ENCODE measurements around the gene DIP2C.

Gene DIP2C

DNA sequence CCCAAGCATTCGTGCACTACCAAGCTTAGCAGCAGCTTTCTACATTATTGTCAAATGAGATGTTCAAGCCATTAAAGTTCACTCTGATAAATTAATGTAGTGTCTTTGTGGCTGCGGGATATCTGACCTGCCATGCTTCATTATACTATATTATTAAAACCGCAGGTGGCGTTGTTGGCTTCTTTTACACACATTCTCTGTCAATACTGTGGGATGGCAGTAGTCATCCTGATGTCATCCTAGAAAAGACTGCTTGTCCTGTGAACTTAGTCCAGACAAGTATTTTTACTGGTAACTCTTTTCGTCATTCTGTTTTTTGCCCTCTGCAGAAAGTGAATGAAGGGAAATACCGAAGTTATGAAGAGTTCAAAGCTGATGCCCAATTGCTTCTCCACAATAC lies 450.4 kb downstream of the DIP2C start:
- no peak for DNase-seq (ENCODE audit: low read depth in 2 of 2)

- DNase-seq (ENCODE audit: low read depth in 2 of 2) = no peak
Observed at GRCh38 chr10:235915-236314, 453.6 kb downstream of the DIP2C start.

- DNase-seq (ENCODE audit: low read depth in 2 of 2) = no peak
Observed at GRCh38 chr10:234708-235406, 454.6 kb downstream of the DIP2C start.

GRCh38 chr10:232878-233277 lies 456.6 kb downstream of the DIP2C start:
- no peak for DNase-seq (ENCODE audit: low read depth in 2 of 2)

- no peak for DNase-seq (ENCODE audit: low read depth in 2 of 2)
Observed at GRCh38 chr10:232061-232460, 457.4 kb downstream of the DIP2C start.

GRCh38 chr10:230758-231157 lies 458.7 kb downstream of the DIP2C start:
- no peak for DNase-seq (ENCODE audit: low read depth in 2 of 2)

DNA sequence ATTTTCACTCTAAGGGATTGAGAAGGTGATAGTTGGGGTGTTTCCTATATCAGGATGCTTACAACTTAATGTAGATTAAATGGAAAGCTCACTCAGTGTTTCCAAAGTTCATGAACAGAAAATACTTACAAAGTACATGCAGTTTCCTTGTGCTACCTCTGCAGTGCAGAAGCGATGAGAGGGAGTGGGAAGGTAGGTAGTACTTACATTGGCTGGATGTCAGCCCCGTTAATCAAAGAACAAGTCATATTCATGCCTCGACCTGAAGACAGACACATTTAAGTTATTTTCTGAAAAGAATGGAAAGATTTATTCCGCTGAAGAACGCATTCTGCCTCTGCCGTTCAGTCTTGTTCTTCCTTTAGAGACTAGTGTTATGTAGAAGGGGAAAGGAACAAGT lies 461.1 kb downstream of the DIP2C start:
- no peak for DNase-seq (ENCODE audit: low read depth in 2 of 2)

DNA sequence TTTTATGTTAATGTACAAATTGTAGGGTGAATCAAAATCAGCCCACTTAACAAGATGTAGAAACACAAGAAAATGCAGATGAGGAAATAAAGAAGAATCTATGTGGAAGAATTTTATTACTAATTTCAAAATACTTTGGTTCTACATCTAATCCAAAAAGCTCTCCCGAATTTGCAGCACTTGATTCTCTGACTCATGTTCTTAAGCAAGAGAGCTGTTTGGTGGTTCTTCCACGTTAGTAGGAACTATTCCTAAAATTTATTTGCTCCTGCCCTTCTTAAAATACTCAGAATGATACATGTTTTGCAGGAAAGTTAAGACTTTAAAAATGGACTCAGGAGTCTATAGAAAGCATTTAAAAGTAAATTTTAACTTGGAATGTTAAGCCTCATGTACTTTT lies 462.5 kb downstream of the DIP2C start:
- no peak for DNase-seq (ENCODE audit: low read depth in 2 of 2)

DNA sequence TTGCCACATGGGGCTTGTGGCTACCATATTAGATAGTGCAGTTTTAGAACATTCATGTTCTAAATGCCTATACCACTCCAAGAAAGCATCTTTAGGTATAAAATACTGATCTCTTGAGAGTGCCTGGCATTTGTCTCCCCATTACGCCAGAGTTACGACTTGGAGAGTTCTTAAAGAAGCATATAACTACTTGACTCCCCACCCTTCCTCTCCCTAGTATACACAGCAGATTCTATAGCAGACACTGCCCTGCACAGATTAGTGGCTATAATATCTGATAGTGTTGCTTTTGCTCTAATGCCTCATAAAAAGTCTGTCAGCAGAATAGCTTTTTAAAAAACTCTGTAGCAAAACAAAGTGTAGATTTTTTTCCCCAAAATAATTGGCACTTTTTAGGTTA lies 463.4 kb downstream of the DIP2C start:
- DNase-seq (ENCODE audit: low read depth in 2 of 2) = no peak

DNA sequence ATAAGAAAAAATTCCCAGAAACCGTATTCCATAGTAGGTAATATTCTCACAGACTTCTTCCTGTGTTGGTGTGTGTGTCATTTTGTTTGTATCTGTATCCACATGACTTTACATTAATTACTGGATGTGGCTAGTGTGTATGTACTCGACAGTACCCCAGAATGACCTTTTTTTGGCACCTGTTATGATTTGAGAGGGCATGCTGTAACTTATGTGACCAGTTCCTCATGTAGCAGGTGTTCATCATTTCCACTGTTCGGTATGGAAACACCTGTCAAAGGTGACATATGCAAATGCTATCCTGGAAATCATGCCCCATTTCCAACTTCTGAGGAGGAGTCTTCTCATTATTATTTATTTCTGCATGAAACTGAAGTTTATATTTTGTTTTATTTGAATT lies 464.9 kb downstream of the DIP2C start:
- no peak for DNase-seq (ENCODE audit: low read depth in 2 of 2)

All from stimulated activated CD4-positive, alpha-beta T cell treated with anti-CD3 and anti-CD28 coated beads, Interleukin-1b, Interleukin-23, amount 100 ng/mL, for 4 hours (primary cell).